Dendritic cell treated with granulocyte-macrophage colony-stimulating factor and Interleukin-4, amounts not matched to agents 40 ng/mL and 50 ng/mL, for 4 days (primary cell): ENCODE measurements around the gene ADAMTSL1.

Source experiments
- H3K27ac Mint-ChIP-seq: one replicate; pipeline ENCODE4 v1.8.0; 2022; ENCODE audit warnings: mild to moderate bottlenecking, mixed read lengths
- H3K27me3 Mint-ChIP-seq: one replicate; pipeline ENCODE4 v1.8.0; 2022; ENCODE audit warnings: mild to moderate bottlenecking, mixed read lengths
- H3K36me3 Mint-ChIP-seq: one replicate; pipeline ENCODE4 v1.8.0; 2022; ENCODE audit warnings: low read depth, mixed read lengths
- H3K4me1 Mint-ChIP-seq: one replicate; pipeline ENCODE4 v1.8.0; 2022; ENCODE audit warnings: low read depth, mixed read lengths
- H3K4me3 Mint-ChIP-seq: one replicate; pipeline ENCODE4 v1.8.0; 2022; ENCODE audit warnings: mild to moderate bottlenecking, moderate library complexity, mixed read lengths
- H3K9me3 Mint-ChIP-seq: one replicate; pipeline ENCODE4 v1.8.0; 2022; ENCODE audit warnings: mixed read lengths
- intact Hi-C: fragments of 100-400 bp; cut with micrococcal nuclease; formaldehyde crosslinking; loops from one replicate; pipeline ENCODE4 v1.15.0; 2022

Gene ADAMTSL1

DNA sequence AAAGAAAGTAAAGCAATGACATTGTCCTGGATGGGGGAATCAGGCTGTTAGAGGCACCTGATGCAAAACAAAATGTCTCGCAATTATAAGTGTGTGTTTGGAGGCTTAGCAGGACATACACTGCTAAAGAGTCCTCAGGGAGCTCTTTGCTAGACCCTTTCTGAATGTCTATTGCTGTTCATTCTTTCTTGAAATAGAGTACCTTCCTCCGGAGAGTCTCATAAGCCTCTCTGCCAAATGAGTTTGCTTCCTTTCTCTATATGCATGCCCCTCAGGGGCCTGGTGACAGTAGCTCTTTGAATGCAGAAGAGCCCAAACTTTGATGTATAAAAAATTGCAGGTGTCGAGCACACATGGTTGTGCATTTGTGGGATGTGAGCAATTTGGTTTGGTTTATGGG lies 26.4 kb upstream of the ADAMTSL1 start:
- Mint-ChIP-seq H3K27me3 (no peaks in the 10 kb centered on the region), H3K36me3 (no peaks in the 10 kb centered on the region), H3K9me3 (no peaks in the 10 kb centered on the region), H3K4me1 (no peaks in the 10 kb centered on the region), H3K27ac (no peak overlapping the region), H3K4me3 (no peak overlapping the region)
- intact Hi-C loops = loop anchor here (10.0 kb wide), 1 partner anchor 577 kb away; no protein-coding TSS in a partner anchor

DNA sequence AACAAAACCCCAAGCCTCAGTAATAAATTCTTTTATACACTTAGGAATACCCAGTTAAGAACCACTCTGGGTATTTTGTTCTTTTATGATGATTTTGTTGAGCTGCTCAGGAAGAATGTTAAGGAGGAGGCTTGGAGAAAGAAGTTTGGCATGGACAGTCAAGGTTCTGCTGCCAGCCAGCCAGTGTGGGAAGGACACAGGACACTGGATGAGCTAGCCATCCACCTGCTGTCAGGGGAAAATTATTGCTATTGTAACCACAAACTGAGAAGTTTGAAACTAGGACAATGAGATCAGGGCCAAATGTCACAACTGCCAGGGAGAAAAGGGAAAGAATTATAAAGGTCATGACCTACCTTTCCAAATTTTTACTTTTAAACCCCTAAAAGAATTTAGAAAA lies 25.9 kb upstream of the ADAMTSL1 start:
- intact Hi-C loops = loop anchor here (10.0 kb wide), 1 partner anchor 577 kb away; no protein-coding TSS in a partner anchor
- Mint-ChIP-seq H3K36me3 (no peaks in the 10 kb centered on the region), H3K4me3 (no peak overlapping the region), H3K4me1 (no peaks in the 10 kb centered on the region), H3K27ac (no peak overlapping the region), H3K9me3 (no peaks in the 10 kb centered on the region), H3K27me3 (no peaks in the 10 kb centered on the region)

DNA sequence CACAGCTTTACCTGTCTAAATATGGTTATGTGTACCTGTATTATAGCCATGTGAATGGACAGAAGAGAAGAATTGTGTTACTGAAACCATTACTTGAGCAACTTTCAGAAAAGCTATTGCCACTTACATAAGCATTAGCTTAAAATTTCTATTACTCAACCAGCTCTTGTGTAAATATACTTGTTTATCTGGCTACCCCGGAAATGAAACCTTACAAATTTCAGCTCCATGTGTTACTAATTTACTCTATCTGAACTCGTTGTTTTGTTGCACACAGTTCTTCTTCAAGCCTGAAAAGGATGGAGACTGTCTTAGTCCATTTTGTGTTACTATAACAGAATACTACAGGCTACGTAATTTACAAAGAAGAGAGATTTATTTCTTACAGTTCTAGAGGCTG lies 22.5 kb upstream of the ADAMTSL1 start:
- no peak overlapping the region for H3K27ac Mint-ChIP-seq
- no peaks in the 10 kb centered on the region for H3K36me3 Mint-ChIP-seq
- no peaks in the 10 kb centered on the region for H3K4me1 Mint-ChIP-seq
- H3K9me3 Mint-ChIP-seq = no peaks in the 10 kb centered on the region
- intact Hi-C loops = no loop called here
- no peak overlapping the region for H3K4me3 Mint-ChIP-seq
- no peaks in the 10 kb centered on the region for H3K27me3 Mint-ChIP-seq

DNA sequence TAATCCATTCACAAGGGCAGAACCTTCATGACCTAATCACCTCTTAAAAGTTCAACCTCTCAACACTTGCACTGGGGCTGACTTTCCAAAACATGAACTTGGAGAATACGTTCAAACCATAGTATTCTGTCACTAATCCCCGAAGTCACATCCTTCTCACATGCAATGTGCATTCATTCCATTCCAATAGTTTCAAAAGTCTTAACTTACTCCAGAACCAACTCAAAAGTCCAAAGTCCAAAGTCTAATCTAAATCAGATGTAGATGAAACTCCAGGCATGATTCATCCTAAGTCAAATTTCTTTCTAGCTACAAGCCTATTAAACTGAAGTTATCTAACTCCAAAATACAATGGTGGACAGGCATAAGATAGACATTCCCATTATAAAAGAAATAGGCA lies 21.7 kb upstream of the ADAMTSL1 start:
- Mint-ChIP-seq H3K4me3 (no peak overlapping the region), H3K9me3 (no peaks in the 10 kb centered on the region), H3K27ac (no peak overlapping the region), H3K4me1 (no peaks in the 10 kb centered on the region), H3K27me3 (no peaks in the 10 kb centered on the region), H3K36me3 (no peaks in the 10 kb centered on the region)
- intact Hi-C loops = no loop called here

DNA sequence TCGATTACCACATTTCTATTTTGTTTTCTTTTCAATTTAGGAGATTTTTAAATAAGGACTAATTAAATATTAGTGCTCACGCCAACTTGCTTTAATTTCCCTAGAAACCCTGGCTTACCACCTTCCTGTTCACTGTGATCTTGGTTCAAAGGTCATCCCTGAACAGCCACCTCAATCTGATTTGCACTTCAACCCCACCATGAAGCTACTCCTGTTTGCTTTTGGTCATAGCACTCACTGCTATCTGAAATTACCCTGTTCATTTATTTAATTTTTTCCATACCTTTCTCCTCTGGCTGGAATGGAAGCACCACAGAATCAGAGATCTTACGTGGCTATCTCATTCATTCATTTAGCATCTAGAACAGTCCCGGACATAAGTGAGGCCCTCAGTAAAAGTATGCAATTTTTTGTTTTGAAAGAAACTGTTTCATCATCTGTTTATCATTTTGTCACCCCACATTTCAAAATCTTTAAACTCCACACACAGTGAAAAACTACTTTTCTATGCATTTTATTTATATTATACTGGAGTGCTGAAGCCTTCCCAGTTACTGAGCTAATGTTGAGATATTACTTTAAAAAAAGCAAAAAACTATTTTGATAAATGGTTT lies 17.2 kb upstream of the ADAMTSL1 start:
- Mint-ChIP-seq H3K4me3 (no peak overlapping the region), H3K36me3 (no peaks in the 10 kb centered on the region), H3K27me3 (no peaks in the 10 kb centered on the region), H3K27ac (no peak overlapping the region), H3K9me3 (no peaks in the 10 kb centered on the region), H3K4me1 (no peaks in the 10 kb centered on the region)
- intact Hi-C loops = no loop called here

DNA sequence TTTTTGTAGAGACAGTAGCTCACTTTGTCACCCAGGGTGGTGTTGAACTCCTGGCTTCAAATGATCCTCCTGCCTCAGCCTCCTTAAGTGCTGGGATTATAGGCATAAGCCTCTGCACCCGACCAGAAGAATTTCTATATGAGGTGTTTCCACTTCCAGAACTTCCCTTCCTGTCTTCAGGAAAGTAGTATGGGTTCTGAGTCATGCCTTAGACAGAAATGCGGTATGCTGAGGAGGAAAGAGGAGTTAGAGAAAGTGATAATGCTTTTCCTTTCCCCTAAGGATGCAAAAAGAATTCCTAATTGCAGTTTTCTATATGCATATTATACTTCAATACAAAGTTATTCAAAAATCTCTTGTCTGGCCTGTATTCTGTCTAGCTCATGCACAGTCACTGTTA lies 16.4 kb upstream of the ADAMTSL1 start:
- intact Hi-C loops = no loop called here
- Mint-ChIP-seq H3K4me1 (no peaks in the 10 kb centered on the region), H3K4me3 (no peak overlapping the region), H3K27ac (no peak overlapping the region), H3K9me3 (no peaks in the 10 kb centered on the region), H3K36me3 (no peaks in the 10 kb centered on the region), H3K27me3 (no peaks in the 10 kb centered on the region)

DNA sequence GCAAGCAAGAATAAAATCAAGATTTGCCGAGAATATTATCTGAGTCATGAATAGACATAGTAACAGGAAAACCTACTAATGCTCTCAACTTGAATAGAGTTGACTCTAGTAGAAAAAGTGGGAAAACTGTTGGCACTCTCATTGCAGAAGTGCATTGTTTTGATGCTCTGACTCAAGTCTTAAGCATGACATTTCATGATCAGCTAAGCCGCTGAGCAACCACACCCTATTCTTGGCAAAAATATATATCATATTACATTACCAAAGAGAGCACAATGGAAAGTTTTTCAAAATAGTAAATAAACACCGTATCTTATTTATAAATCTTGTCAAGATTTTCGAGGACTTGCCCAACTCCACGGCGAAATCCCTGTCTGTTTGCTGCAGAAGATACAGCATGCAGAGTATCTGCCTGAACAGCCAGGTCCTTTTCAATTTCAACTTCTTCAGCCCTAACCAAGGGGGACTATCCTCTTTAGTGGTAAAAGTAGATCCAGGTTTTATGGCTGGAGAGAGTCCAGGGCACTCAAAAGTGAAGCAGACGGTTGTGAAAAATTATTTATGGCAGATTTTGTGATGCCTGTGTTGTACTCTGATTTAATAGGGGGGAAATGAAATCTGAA lies 13.9 kb upstream of the ADAMTSL1 start:
- no peak overlapping the region for H3K4me3 Mint-ChIP-seq
- H3K9me3 Mint-ChIP-seq = no peaks in the 10 kb centered on the region
- no peaks in the 10 kb centered on the region for H3K36me3 Mint-ChIP-seq
- H3K4me1 Mint-ChIP-seq = no peaks in the 10 kb centered on the region
- intact Hi-C loops = no loop called here
- H3K27ac Mint-ChIP-seq = no peak overlapping the region
- no peaks in the 10 kb centered on the region for H3K27me3 Mint-ChIP-seq

DNA sequence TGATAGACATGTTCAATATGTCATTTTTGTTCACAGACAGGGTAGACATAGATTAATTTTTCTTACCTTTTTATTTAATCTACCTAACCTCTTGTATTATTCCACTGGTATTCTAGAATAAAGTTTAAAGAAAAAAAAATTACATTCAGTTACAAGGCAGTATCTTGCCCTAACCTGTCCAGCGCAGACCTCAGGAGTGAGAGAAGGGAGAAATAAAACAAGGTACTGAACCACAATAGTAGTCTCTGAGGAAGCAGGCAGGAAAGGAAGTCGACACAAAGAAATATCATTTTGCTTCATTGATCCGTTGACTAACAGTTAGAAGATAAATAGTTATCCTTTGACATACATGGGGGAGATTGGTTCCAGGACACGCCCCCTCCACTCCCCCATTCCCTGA lies 12.5 kb upstream of the ADAMTSL1 start:
- Mint-ChIP-seq H3K4me3 (no peak overlapping the region), H3K27ac (no peak overlapping the region), H3K36me3 (no peaks in the 10 kb centered on the region), H3K27me3 (no peaks in the 10 kb centered on the region), H3K4me1 (no peaks in the 10 kb centered on the region), H3K9me3 (no peaks in the 10 kb centered on the region)
- intact Hi-C loops = no loop called here

DNA sequence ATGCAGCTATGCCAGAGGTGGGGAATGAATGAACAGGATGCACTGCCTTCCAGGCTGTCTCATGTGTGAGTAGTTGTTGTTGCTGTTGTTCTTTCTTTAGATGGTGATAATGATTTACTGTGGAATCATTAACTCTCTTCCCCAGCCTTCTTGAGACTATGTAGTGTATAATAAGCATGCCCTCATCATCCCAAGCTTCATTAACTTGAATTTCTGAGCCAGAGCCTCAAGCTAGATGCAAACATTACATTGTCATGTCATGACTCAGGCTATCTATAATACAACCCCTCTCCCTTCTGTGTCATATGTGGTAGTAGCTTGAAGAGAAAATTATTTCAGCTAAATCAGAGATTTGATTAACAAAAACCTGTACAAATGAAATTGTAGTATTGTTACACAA lies 10.0 kb upstream of the ADAMTSL1 start:
- Mint-ChIP-seq H3K4me1 (no peaks in the 10 kb centered on the region), H3K36me3 (no peaks in the 10 kb centered on the region), H3K9me3 (no peaks in the 10 kb centered on the region), H3K4me3 (no peak overlapping the region), H3K27ac (no peak overlapping the region), H3K27me3 (no peaks in the 10 kb centered on the region)
- intact Hi-C loops = no loop called here

DNA sequence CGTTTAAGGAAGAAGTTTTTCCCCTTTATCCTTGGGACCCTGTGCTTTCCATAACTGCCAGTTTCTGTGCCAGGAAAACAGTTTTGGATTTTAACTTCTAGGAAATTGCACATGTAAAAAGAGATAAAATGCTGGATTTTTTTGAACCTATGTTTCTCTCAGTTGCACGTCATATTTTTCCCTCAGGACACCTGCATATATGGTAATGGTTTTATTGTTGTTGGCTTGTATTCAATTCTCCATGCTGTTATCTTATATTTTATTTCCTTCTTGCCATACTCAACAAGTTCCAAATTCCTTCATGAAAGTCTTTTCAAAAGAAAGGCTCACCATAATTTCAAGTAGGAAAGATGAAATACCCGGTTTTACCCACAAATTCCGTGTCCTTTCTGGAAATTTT lies 7.9 kb upstream of the ADAMTSL1 start:
- Mint-ChIP-seq H3K4me3 (no peak overlapping the region), H3K27ac (no peak overlapping the region), H3K4me1 (no peaks in the 10 kb centered on the region), H3K27me3 (no peaks in the 10 kb centered on the region), H3K9me3 (no peaks in the 10 kb centered on the region), H3K36me3 (no peaks in the 10 kb centered on the region)
- intact Hi-C loops = no loop called here

DNA sequence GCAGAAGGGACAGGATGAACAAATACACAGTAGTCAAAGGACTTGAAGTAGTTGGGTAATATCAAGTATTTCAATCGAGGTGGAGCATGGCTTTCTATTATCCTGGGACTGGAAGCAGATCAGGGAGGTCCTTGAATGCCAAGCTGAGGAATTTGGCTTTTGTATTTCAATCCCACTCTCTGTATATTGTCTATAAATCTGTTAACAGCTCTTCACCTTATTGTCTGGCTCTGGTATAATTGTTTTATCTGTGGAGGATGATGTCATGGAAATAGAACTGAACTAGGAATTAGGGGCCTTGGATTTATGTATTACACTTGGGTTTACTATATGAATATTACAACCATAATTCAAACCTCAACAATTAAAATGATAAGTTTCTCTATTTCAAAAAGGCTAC lies 6.3 kb upstream of the ADAMTSL1 start:
- Mint-ChIP-seq H3K4me3 (no peak overlapping the region), H3K9me3 (no peaks in the 10 kb centered on the region), H3K4me1 (no peaks in the 10 kb centered on the region), H3K27ac (no peak overlapping the region), H3K36me3 (no peaks in the 10 kb centered on the region), H3K27me3 (no peaks in the 10 kb centered on the region)
- intact Hi-C loops = no loop called here

DNA sequence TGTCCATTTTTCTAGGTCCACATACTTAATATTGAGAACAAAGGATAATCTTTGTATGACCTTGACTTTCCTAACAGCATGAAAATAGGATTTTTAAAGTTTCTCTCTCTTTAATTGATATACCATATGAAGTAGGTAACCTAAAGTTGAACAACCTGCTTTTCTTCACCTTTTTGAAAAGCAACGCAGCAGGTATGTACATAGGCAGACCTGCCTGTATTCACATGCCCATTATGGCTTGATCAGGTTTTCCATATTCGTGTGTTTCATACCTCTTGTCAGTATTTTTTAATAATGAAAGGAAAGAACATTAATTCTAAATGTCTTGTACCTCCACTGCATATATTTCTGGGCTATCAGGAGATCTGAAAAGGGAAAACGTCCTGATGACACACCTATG lies 1.5 kb upstream of the ADAMTSL1 start:
- intact Hi-C loops = no loop called here
- Mint-ChIP-seq H3K4me1 (no peaks in the 10 kb centered on the region), H3K27ac (no peak overlapping the region), H3K9me3 (no peaks in the 10 kb centered on the region), H3K36me3 (no peaks in the 10 kb centered on the region), H3K27me3 (peaks cover 10% of the 10 kb centered on the region), H3K4me3 (no peak overlapping the region)

DNA sequence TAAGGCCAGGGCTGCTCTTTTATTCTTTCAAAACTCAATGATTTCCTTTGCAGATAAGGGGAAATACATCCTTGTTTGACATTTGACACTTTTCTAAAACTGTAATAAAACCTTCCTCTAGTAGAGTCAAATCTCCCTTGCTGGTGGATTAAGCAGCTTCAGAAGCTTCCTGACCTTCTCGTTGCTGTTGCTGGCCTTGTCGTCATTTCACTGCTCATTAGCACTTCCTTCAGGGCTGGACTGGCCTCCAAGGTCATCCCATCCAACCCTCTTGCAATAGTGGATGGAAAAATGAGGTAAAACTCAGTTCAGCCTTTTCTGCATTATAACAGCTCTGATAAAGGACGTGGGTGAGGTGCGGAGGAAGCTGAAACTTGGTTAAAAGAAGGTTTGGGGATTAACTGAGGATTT lies 1.1 kb upstream of the ADAMTSL1 start:
- no peak overlapping the region for H3K27ac Mint-ChIP-seq
- no peak overlapping the region for H3K4me3 Mint-ChIP-seq
- no peaks in the 10 kb centered on the region for H3K9me3 Mint-ChIP-seq
- intact Hi-C loops = no loop called here
- no peaks in the 10 kb centered on the region for H3K4me1 Mint-ChIP-seq
- H3K36me3 Mint-ChIP-seq = no peaks in the 10 kb centered on the region
- peaks cover 10% of the 10 kb centered on the region for H3K27me3 Mint-ChIP-seq

DNA sequence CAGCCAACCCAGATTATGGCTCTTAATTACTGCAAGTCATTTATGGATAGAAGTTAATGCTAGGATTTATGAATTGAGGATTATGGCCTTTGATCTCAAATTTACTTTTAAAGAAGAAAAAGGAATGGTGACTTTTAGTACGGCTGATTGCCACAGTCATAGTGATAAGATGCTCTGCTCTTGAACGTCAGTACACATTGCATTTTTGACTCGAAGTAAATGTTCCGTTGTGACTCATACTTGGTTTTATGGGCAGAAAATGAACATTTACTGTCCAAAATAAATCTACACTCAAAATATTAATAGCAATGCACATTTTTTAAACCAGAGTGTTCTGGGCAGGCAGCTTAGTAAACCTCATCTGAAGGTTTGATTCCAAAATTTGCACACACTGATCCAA lies 830 bp downstream of the ADAMTSL1 start:
- no peaks in the 10 kb centered on the region for H3K4me1 Mint-ChIP-seq
- no peaks in the 10 kb centered on the region for H3K9me3 Mint-ChIP-seq
- H3K36me3 Mint-ChIP-seq = no peaks in the 10 kb centered on the region
- intact Hi-C loops = no loop called here
- H3K27ac Mint-ChIP-seq = no peak overlapping the region
- no peak overlapping the region for H3K4me3 Mint-ChIP-seq
- peaks cover 10% of the 10 kb centered on the region for H3K27me3 Mint-ChIP-seq

DNA sequence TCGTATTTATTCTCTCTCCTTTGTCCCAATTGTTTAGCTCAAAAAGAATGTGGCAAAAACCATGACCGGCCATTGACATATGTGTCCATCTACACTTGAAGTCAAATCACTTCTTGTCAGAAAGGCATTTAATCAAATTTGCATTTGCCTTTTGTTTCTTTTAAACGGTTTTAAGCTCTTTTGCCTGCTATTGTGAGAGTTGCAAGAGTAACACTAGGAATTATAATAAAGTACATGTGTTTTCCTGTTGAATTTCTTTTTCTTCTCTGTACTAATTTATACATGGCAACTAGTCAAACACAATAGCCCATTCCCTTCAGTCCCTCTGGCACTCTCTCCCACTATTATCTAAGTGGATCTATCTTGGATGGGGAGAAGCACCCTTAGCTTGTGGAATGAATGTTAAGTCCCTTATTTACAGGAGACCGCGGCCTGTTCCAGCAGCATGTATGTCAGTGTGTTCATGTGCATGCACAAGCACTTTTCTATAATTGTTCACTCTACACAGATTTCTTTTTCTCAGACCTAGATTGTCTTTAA lies 3.2 kb downstream of the ADAMTSL1 start:
- intact Hi-C loops = no loop called here
- Mint-ChIP-seq H3K4me3 (no peak overlapping the region), H3K27ac (no peak overlapping the region), H3K4me1 (no peaks in the 10 kb centered on the region), H3K27me3 (peaks cover 10% of the 10 kb centered on the region), H3K36me3 (no peaks in the 10 kb centered on the region), H3K9me3 (no peaks in the 10 kb centered on the region)
